Kidney (tissue), 14 donors: ENCODE data around the gene FASN. TPM values are rescaled to one million over a fixed set of nuclear protein-coding genes. Genes with fewer than 3 reads are reported as not detected.
A peak's percentile ranks its signal among the peaks of the same experiment; 100 is the strongest.

Experiments used
- DNase-seq, 5 donors: peaks; one replicate each; pipeline ENCODE4 v3.0.0-alpha.2; 2013 to 2020
- FAIRE-seq: peaks from 2 replicates; lab custom pipeline; 2012; peaks lifted over from hg19 to GRCh38; lab: Jason Lieb, UNC
- H3K27ac ChIP-seq, 2 donors: one replicate each; pipeline ENCODE4 v1.7.0; 2013; ENCODE audit warnings: low read depth in 2 of 2, low read length in 2 of 2, inconsistent platforms in 1 of 2
- H3K27me3 ChIP-seq: one replicate; pipeline ENCODE4 v1.7.1; 2013; ENCODE audit warnings: low read length, inconsistent platforms; ENCODE audit not compliant: control insufficient read depth, insufficient read depth
- H3K36me3 ChIP-seq, 3 donors: one replicate each; pipeline versions ENCODE4 v1.7.0 to v1.7.1; 2013; ENCODE audit warnings: low read length in 3 of 3, control low read depth in 1 of 3, inconsistent platforms in 1 of 3; ENCODE audit not compliant: insufficient read depth in 3 of 3, control insufficient read depth in 2 of 3
- H3K4me1 ChIP-seq, 3 donors: one replicate each; pipeline versions ENCODE4 v1.7.0 to v1.7.1; 2013; ENCODE audit warnings: low read length in 3 of 3, inconsistent platforms in 1 of 3, low read depth in 1 of 3; ENCODE audit not compliant: control insufficient read depth in 2 of 3, insufficient read depth in 2 of 3
- H3K4me3 ChIP-seq, 3 donors: one replicate each; pipeline versions ENCODE4 v1.7.0 to v1.8.1; 2013; ENCODE audit warnings: low read length in 3 of 3, control low read depth in 1 of 3, inconsistent platforms in 1 of 3
- H3K9ac ChIP-seq, 3 donors: one replicate each; pipeline versions ENCODE4 v1.7.0 to v1.7.1; 2013; ENCODE audit warnings: low read length in 3 of 3, control low read depth in 1 of 3, inconsistent platforms in 1 of 3
- H3K9me3 ChIP-seq, 3 donors: one replicate each; pipeline versions ENCODE4 v1.7.0 to v1.7.1; 2013; ENCODE audit warnings: low read length in 3 of 3, control low read depth in 1 of 3, inconsistent platforms in 1 of 3; ENCODE audit not compliant: control insufficient read depth in 2 of 3, insufficient read depth in 1 of 3
- intact Hi-C: fragments of 100-400 bp; cut with DNase I; formaldehyde crosslinking; loops from one replicate; pipeline ENCODE4 v1.11.1; 2022
- polyA plus RNA-seq: library from polyadenylated mRNA; stranded (reverse); fragments of 350-450 nt; fragmentation: Illumina TruSeq; extraction: RNeasy Lipid Tissue Mini Kit (QIAGEN cat#74804); gene quantifications from one replicate; pipeline ENCODE4 v1.2.3, GENCODE V29; 2014; ENCODE audit warnings: low read depth, low replicate concordance; ENCODE audit not compliant: insufficient read depth
- total RNA-seq: library from RNA; stranded (reverse); fragmentation: NEBNext Ultra II Directional; extraction: Animal tissue kit (Norgen Biotek cat#: 25700); gene quantifications from one replicate; pipeline ENCODE4 v1.2.1, GENCODE V29; 2021
- TF ChIP-seq, protein P1 (sequence below): IDR thresholded peaks from 3 replicates; pipeline ENCODE4 v1.5.1; 2012; ENCODE audit warnings: mild to moderate bottlenecking, moderate library complexity, borderline replicate concordance; ENCODE audit not compliant: insufficient read depth; ENCODE audit errors: extremely low read depth
- donor health status: control.
- donor health status: control.
- donor health status: control.
- donor health status: control.
- donor health status: control.
- donor health status: DM: yes; HTN: yes; CAD: no.
- donor health status: Normal renal cell carcinoma (clear cell type).

The FASN gene
- total and polyA plus RNA-seq, 2 donors from 2014 or later, result 13.6 to 43.3 TPM

GRCh38 chr17:82096709-82097183 lies 1.3 kb downstream of the FASN start:
- H3K4me3 ChIP-seq, result peak overlapping the region in 2 of 3 donors; percentile 1 to 46
- FAIRE-seq, result no peak
- H3K27ac ChIP-seq, result no peak overlapping the region
- intact Hi-C loops, result no loop called here
- H3K27me3 ChIP-seq, result no peaks in the 10 kb centered on the region
- no peaks in the 10 kb centered on the region for H3K9me3 ChIP-seq
- DNase-seq, result peak in 1 of 5 donors; percentile 82
- peaks cover 0 to 11% (median 2%) of the 10 kb centered on the region in 3 donors for H3K36me3 ChIP-seq
- H3K9ac ChIP-seq, result peak overlapping the region in 1 of 3 donors; percentile 26
- H3K4me1 ChIP-seq, result peaks cover 0 to 28% (median 12%) of the 10 kb centered on the region in 3 donors
- TF ChIP-seq, protein P1, sequence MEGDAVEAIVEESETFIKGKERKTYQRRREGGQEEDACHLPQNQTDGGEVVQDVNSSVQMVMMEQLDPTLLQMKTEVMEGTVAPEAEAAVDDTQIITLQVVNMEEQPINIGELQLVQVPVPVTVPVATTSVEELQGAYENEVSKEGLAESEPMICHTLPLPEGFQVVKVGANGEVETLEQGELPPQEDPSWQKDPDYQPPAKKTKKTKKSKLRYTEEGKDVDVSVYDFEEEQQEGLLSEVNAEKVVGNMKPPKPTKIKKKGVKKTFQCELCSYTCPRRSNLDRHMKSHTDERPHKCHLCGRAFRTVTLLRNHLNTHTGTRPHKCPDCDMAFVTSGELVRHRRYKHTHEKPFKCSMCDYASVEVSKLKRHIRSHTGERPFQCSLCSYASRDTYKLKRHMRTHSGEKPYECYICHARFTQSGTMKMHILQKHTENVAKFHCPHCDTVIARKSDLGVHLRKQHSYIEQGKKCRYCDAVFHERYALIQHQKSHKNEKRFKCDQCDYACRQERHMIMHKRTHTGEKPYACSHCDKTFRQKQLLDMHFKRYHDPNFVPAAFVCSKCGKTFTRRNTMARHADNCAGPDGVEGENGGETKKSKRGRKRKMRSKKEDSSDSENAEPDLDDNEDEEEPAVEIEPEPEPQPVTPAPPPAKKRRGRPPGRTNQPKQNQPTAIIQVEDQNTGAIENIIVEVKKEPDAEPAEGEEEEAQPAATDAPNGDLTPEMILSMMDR, result no peak

- H3K9me3 ChIP-seq, result no peaks in the 10 kb centered on the region
- H3K4me1 ChIP-seq, result peaks cover 0 to 21% (median 12%) of the 10 kb centered on the region in 3 donors
- intact Hi-C loops, result no loop called here
- DNase-seq (peak in 1 of 5 donors; percentile 79), FAIRE-seq (no peak)
- no peak overlapping the region for H3K27ac ChIP-seq
- H3K9ac ChIP-seq, result no peak overlapping the region
- H3K4me3 ChIP-seq, result no peak overlapping the region
- peaks cover 0 to 11% (median 2%) of the 10 kb centered on the region in 3 donors for H3K36me3 ChIP-seq
- TF ChIP-seq, protein P1, result no peak
- no peaks in the 10 kb centered on the region for H3K27me3 ChIP-seq
Observed at GRCh38 chr17:82095777-82096708, 2.0 kb downstream of the FASN start.

GRCh38 chr17:82094931-82095776 lies 2.9 kb downstream of the FASN start:
- TF ChIP-seq, protein P1, result no peak
- intact Hi-C loops, result no loop called here
- Histone ChIP-seq H3K9me3 (no peaks in the 10 kb centered on the region), H3K27ac (no peak overlapping the region), H3K4me3 (no peak overlapping the region), H3K36me3 (peaks cover 0 to 11% (median 2%) of the 10 kb centered on the region in 3 donors), H3K9ac (no peak overlapping the region), H3K27me3 (no peaks in the 10 kb centered on the region), H3K4me1 (peaks cover 0 to 17% (median 12%) of the 10 kb centered on the region in 3 donors)
- no peak for FAIRE-seq
- peak in 1 of 5 donors; percentile 73 for DNase-seq
